ENCODE measurements around the gene SRSF11.
"Not testable (repeated sequence)": the region's sequence is repeated elsewhere in the genome, so short reads cannot be mapped to it uniquely, and the experiment has no call there.

SRSF11 gene

DNA sequence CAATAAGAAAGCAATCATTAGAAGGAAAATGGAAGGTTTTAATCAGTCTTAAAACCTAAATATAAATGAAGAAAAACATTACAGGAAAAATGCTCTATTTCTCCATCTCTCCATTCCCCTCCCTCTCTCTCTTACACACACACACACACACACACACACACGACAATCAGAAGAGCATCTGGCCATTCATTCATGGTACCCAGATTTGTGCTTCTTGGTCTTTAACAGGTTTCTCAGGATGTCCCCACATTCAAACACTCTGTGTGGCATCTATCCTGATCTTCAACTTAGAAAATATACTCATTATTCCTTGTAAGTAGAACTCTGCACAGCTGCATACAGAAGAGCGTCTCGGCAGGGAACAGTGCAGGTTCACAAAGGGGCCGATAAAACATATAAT is 16.6 kb upstream of the SRSF11 start:
- Histone ChIP-seq H3K4me1 (ENCODE audit: control insufficient read depth, insufficient read depth, low read length) (no peaks in the 10 kb centered on the region), H3K9ac (ENCODE audit: low read depth, low read length) (peak overlapping the region; percentile 92), H3K36me3 (ENCODE audit: control insufficient read depth, insufficient read depth, low read length) (no peaks in the 10 kb centered on the region), H3K4me3 (ENCODE audit: low read depth, low read length) (peak overlapping the region; percentile 99), H3K9me3 (ENCODE audit: control insufficient read depth, insufficient read depth, low read length) (no peaks in the 10 kb centered on the region), H3K27me3 (ENCODE audit: control insufficient read depth, insufficient read depth, low read length) (no peaks in the 10 kb centered on the region)

DNA sequence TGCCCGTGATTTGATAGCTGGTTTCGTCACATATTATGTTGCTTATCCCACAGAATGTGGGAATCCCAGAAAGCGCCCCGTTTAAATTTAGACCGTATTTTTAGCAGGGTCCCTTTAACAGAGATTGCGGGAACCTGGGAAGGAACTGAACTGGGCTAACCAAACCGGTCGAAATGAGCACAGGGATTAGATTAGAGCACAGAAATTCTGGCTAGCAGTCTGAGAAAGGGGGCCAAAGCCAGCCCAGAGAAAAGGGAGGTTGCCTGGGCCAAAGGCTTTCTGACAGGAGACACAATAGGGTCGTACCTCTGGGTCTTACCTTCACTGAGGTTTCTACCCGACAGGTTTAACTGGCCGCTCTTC is 16.1 kb upstream of the SRSF11 start:
- Histone ChIP-seq H3K4me1 (ENCODE audit: control insufficient read depth, insufficient read depth, low read length) (no peaks in the 10 kb centered on the region), H3K27me3 (ENCODE audit: control insufficient read depth, insufficient read depth, low read length) (no peaks in the 10 kb centered on the region), H3K9me3 (ENCODE audit: control insufficient read depth, insufficient read depth, low read length) (no peaks in the 10 kb centered on the region), H3K36me3 (ENCODE audit: control insufficient read depth, insufficient read depth, low read length) (no peaks in the 10 kb centered on the region), H3K4me3 (ENCODE audit: low read depth, low read length) (peak overlapping the region; percentile 99), H3K9ac (ENCODE audit: low read depth, low read length) (peak overlapping the region; percentile 92)

DNA sequence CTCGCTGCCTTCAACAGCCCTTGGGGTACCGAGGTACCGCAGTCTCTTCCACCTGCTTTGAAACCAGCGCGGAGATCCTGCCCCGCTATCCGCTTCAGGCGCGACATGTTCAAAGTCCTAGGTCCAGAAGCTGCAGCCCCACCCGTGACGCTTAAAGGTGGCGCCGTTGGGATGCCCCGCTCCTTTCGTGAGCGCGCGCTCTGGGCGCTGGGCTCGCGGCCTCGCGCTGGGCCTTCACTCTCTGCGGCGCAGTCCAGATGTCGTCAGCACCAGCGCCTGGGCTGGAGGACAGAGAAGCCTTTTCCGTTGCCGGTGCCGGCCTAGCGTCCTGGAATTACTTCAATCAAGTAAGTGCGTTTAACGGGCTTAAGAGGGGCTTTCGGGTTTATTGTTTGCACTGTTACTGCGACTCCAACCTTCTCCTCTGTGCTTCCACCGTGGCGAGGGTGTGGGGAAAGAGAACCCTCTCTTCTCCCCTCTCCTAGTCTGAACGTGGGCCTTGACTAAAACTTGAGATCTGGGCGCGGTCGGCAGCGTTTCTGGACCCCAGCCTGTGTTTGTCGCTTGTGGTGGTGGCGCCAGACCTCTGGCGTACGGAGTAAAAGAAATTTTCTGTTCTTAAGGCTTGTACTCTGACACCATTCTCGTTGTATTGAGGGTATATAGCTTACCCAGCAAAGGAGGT is 15.6 kb upstream of the SRSF11 start, which contains the start of gene LRRC40:
Gene LRRC40 (minus strand): TSS at position 146 of the 685 bp plus-strand sequence. CDS start 39 bp downstream, at position 107.
- peak within 1 kb of the TSS; percentile 99 for H3K4me3 ChIP-seq (ENCODE audit: low read depth, low read length)
- no peaks in the 10 kb centered on the region for H3K36me3 ChIP-seq (ENCODE audit: control insufficient read depth, insufficient read depth, low read length)
- no peaks in the 10 kb centered on the region for H3K9me3 ChIP-seq (ENCODE audit: control insufficient read depth, insufficient read depth, low read length)
- H3K4me1 ChIP-seq (ENCODE audit: control insufficient read depth, insufficient read depth, low read length): no peaks in the 10 kb centered on the region
- H3K27me3 ChIP-seq (ENCODE audit: control insufficient read depth, insufficient read depth, low read length): no peaks in the 10 kb centered on the region
- peak within 1 kb of the TSS; percentile 92 for H3K9ac ChIP-seq (ENCODE audit: low read depth, low read length)

DNA sequence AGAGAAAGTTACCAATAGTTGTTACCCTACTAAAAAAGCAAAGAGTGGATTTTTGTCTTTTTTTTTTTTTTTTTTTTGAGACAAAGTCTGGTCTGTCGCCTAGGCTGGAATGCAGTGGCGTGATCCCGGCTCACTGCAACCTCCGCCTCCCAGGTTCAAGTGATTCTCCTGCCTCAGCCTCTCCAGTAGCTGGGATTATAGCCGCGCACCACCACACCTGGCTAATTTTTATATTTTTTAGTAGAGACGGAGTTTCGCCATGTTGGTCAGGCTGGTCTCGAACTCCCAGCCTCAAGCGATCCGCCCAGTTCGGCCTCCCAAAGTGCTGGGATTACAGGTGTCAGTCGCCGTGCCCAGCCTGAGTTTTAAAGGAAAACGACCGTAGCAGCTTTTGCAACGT is 14.3 kb upstream of the SRSF11 start:
- not testable (repeated sequence) for H3K9ac ChIP-seq (ENCODE audit: low read depth, low read length); H3K9me3 ChIP-seq (ENCODE audit: control insufficient read depth, insufficient read depth, low read length); H3K4me1 ChIP-seq (ENCODE audit: control insufficient read depth, insufficient read depth, low read length)

DNA sequence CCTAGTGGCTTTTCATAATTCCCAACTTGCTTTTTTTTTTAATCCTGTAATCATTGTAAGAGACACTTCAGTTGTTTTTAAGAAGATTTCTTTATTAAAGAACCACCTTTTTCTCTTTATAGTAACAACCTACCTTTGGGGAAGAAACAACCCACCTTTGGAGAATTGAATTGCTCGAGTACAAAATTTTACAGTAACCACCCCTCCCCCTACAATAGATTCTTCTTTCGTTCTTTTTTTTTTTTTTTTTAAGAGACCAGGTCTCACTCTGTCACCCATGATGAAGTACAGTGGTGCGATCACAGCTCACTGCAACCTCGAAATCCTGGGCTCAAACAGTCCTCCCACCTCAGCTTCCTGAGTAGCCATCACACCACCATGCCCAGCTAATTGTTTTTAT is 13.7 kb upstream of the SRSF11 start:
- H3K36me3 ChIP-seq (ENCODE audit: control insufficient read depth, insufficient read depth, low read length): no peaks in the 10 kb centered on the region
- no peak overlapping the region for H3K9ac ChIP-seq (ENCODE audit: low read depth, low read length)
- no peak overlapping the region for H3K4me3 ChIP-seq (ENCODE audit: low read depth, low read length)
- H3K9me3 ChIP-seq (ENCODE audit: control insufficient read depth, insufficient read depth, low read length): no peaks in the 10 kb centered on the region
- no peaks in the 10 kb centered on the region for H3K27me3 ChIP-seq (ENCODE audit: control insufficient read depth, insufficient read depth, low read length)
- H3K4me1 ChIP-seq (ENCODE audit: control insufficient read depth, insufficient read depth, low read length): no peaks in the 10 kb centered on the region

More for the DNA sequence above, 14.3 kb upstream of the SRSF11 start:
- peak overlapping the region; percentile 99 for H3K4me3 ChIP-seq (ENCODE audit: low read depth, low read length)
- H3K36me3 ChIP-seq (ENCODE audit: control insufficient read depth, insufficient read depth, low read length); H3K27me3 ChIP-seq (ENCODE audit: control insufficient read depth, insufficient read depth, low read length): not testable (repeated sequence)

DNA sequence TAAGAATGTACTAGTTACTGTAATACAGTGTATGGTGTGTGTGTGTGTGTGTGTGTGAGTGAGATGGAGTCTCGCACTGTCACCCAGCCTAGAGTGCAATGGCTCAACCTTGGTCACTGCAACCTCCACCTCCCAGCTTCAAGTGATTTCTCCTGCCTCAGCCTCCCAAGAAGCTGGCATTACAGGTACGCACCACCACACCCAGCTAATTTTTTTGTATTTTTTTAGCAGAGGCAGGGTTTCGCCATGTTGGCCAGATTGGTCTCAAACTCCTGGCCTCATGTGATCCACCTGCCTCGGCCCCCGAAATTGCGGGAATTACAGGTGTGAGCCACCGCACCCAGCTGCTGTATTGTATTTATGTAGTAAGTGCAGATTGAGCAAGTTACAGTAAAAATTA is 12.9 kb upstream of the SRSF11 start:
- H3K27me3 ChIP-seq (ENCODE audit: control insufficient read depth, insufficient read depth, low read length): no peaks in the 10 kb centered on the region
- no peaks in the 10 kb centered on the region for H3K4me1 ChIP-seq (ENCODE audit: control insufficient read depth, insufficient read depth, low read length)

DNA sequence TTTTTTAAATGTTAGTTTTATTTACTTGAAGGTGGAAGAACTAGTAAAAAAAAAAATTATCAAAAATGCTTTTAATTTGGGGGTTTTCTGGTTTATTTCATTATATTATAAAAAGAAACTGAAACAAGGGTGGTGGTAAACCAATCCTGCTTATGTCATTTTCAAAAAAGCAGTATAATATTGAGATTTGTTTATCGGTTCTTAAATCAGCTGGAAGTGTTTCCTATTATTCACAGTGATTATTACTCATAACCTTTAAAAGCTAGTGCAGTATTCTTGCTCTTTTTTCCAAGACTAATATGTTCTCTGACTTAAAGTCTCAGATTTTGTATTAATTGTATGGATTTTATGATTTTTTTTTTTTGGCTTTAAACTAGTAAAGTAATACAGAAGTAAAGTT is 10.4 kb upstream of the SRSF11 start:
- H3K9me3 ChIP-seq (ENCODE audit: control insufficient read depth, insufficient read depth, low read length): no peaks in the 10 kb centered on the region
- no peak overlapping the region for H3K9ac ChIP-seq (ENCODE audit: low read depth, low read length)
- no peak overlapping the region for H3K4me3 ChIP-seq (ENCODE audit: low read depth, low read length)
- no peaks in the 10 kb centered on the region for H3K4me1 ChIP-seq (ENCODE audit: control insufficient read depth, insufficient read depth, low read length)
- H3K36me3 ChIP-seq (ENCODE audit: control insufficient read depth, insufficient read depth, low read length): no peaks in the 10 kb centered on the region
- H3K27me3 ChIP-seq (ENCODE audit: control insufficient read depth, insufficient read depth, low read length): no peaks in the 10 kb centered on the region

More for the DNA sequence above, 12.9 kb upstream of the SRSF11 start:
- Histone ChIP-seq H3K36me3 (ENCODE audit: control insufficient read depth, insufficient read depth, low read length) (no peaks in the 10 kb centered on the region), H3K4me3 (ENCODE audit: low read depth, low read length) (no peak overlapping the region), H3K9ac (ENCODE audit: low read depth, low read length) (no peak overlapping the region), H3K9me3 (ENCODE audit: control insufficient read depth, insufficient read depth, low read length) (no peaks in the 10 kb centered on the region)

DNA sequence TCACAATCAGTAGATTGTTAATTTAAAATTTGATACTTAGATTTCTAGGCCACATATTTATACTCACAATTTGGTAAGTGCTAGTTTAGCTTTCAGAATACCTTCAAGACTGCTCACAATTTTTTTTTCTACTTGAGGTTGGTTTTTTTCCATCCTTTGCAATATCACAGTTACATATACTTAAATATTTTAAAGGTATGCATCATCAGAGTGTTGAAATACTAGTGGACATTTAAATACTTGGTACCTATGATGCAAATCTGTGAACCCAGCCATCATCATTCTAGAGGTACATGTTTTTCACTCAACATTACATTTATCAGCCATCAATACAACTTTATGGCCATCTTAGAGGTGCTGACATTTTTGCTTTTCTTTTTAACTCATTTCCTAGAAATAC is 9.6 kb upstream of the SRSF11 start:
- Histone ChIP-seq H3K9me3 (ENCODE audit: control insufficient read depth, insufficient read depth, low read length) (no peaks in the 10 kb centered on the region), H3K4me1 (ENCODE audit: control insufficient read depth, insufficient read depth, low read length) (no peaks in the 10 kb centered on the region), H3K36me3 (ENCODE audit: control insufficient read depth, insufficient read depth, low read length) (no peaks in the 10 kb centered on the region), H3K27me3 (ENCODE audit: control insufficient read depth, insufficient read depth, low read length) (no peaks in the 10 kb centered on the region), H3K4me3 (ENCODE audit: low read depth, low read length) (no peak overlapping the region), H3K9ac (ENCODE audit: low read depth, low read length) (no peak overlapping the region)

DNA sequence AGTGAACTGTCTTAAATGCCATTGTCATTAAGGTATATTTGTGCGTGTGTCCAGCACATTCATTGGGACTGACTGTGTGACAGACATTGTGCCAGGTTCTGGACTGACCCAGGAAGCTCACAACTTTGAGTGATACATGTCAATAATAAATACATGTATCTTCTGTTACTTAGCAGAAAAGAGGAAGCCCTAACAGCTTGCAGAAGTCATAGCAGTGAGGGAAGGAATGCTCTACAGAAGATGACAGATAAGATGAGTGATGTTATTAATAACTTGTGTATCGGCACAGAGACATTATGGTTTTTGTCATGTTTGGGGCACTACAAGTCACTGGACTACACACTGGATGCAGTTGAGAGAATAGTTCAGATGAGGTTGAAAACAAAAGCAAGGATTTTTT is 1.2 kb upstream of the SRSF11 start:
- Histone ChIP-seq H3K27me3 (ENCODE audit: control insufficient read depth, insufficient read depth, low read length) (no peaks in the 10 kb centered on the region), H3K4me1 (ENCODE audit: control insufficient read depth, insufficient read depth, low read length) (peaks cover 7% of the 10 kb centered on the region), H3K36me3 (ENCODE audit: control insufficient read depth, insufficient read depth, low read length) (no peaks in the 10 kb centered on the region), H3K9me3 (ENCODE audit: control insufficient read depth, insufficient read depth, low read length) (no peaks in the 10 kb centered on the region), H3K9ac (ENCODE audit: low read depth, low read length) (no peak overlapping the region), H3K4me3 (ENCODE audit: low read depth, low read length) (no peak overlapping the region)

DNA sequence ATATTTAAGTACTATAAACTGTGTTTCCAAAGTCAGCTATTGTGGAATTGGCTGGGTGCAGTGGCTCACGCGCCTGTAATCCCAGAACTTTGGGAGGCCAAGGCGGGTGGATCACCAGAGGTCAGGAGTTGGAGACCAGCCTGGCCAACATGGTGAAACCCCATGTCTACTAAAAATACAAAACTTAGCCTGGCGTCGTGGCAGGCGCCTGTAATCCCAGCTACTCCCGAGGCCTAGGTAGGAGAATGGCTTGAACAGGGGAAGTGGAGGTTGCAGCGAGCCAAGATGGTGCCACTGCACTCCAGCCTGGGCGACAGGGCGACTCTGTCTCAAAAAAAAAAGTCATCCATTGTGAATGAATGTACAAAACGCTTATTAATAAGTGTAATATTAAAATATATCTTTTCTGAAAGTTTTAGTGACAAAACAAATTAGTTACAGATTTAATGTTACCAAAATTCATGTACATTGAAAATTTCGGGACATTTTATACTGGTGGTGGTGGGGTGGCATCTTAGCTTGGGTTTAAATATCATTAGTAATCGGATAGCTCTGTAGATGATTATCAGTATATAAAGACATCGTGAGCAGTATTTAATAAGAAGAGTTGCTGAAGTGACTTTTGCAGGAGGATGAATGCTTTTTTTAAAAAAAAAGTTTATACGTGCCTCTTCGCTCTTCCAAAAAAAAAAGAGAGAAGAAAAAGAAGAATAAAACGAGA is 503 bp upstream of the SRSF11 start:
- no peaks in the 10 kb centered on the region for H3K36me3 ChIP-seq (ENCODE audit: control insufficient read depth, insufficient read depth, low read length)
- no peaks in the 10 kb centered on the region for H3K27me3 ChIP-seq (ENCODE audit: control insufficient read depth, insufficient read depth, low read length)
- peak overlapping the region; percentile 89 for H3K4me3 ChIP-seq (ENCODE audit: low read depth, low read length)

DNA sequence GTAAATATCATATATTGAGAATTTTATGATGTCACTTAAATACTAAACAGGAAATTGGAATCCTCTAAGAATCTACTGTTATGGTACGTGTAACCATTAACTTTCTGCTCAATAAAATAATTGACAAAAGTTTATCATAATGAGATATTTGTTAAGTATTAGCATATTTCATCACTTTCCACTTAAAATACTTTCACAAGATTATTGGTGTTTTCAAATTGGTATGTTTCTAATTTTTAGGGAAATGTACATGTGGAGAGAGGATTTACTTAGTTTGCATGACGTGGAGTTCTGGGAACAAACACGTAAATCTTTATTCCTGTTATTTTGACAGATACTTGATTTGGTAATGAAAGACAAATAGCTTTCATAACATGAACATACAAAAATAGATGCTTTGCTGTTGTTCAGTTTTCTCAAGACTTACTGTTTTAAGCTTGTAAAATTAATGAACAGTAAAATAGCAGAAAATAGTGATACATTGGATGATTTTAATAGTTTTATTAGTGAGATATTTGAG is 1.6 kb downstream of the SRSF11 start:
- no peaks in the 10 kb centered on the region for H3K36me3 ChIP-seq (ENCODE audit: control insufficient read depth, insufficient read depth, low read length)

More for the DNA sequence above, 503 bp upstream of the SRSF11 start:
- peaks cover 7% of the 10 kb centered on the region for H3K4me1 ChIP-seq (ENCODE audit: control insufficient read depth, insufficient read depth, low read length)
- H3K9ac ChIP-seq (ENCODE audit: low read depth, low read length): peak overlapping the region; percentile 38
- no peaks in the 10 kb centered on the region for H3K9me3 ChIP-seq (ENCODE audit: control insufficient read depth, insufficient read depth, low read length)

DNA sequence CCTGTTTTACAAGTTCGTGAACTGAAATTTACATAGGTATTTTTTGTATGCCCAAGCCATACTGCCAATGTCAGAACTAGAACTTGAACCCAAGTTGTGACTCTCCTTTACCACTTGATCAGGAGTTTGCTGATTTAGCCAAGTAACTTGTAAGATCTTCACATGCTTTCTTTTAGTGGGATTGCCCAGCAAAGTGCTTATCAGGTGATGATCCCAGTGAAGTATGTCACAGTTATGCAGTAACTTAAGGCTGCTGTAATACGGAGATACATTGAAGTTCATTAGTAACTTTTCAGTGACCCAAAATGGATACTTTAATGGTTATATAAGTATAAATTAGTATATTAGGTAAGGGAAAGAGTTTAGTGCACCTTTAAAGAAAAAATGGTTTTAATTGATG is 3.8 kb downstream of the SRSF11 start:
- no peak overlapping the region for H3K9ac ChIP-seq (ENCODE audit: low read depth, low read length)
- no peak overlapping the region for H3K4me3 ChIP-seq (ENCODE audit: low read depth, low read length)
- peaks cover 4% of the 10 kb centered on the region for H3K36me3 ChIP-seq (ENCODE audit: control insufficient read depth, insufficient read depth, low read length)
- H3K4me1 ChIP-seq (ENCODE audit: control insufficient read depth, insufficient read depth, low read length): peaks cover 7% of the 10 kb centered on the region
- H3K27me3 ChIP-seq (ENCODE audit: control insufficient read depth, insufficient read depth, low read length): no peaks in the 10 kb centered on the region
- H3K9me3 ChIP-seq (ENCODE audit: control insufficient read depth, insufficient read depth, low read length): no peaks in the 10 kb centered on the region

More for the DNA sequence above, 1.6 kb downstream of the SRSF11 start:
- Histone ChIP-seq H3K9ac (ENCODE audit: low read depth, low read length) (peak overlapping the region; percentile 98), H3K4me1 (ENCODE audit: control insufficient read depth, insufficient read depth, low read length) (peaks cover 7% of the 10 kb centered on the region), H3K4me3 (ENCODE audit: low read depth, low read length) (peak overlapping the region; percentile 89), H3K27me3 (ENCODE audit: control insufficient read depth, insufficient read depth, low read length) (no peaks in the 10 kb centered on the region), H3K9me3 (ENCODE audit: control insufficient read depth, insufficient read depth, low read length) (no peaks in the 10 kb centered on the region)
